ENCODE measurements around the gene CUZD1. TPM values are rescaled to one million over a fixed set of nuclear protein-coding genes. Genes with fewer than 3 reads are reported as not detected.

The CUZD1 gene
- total and polyA plus RNA-seq, 12 donors, result 0.14 to 2.2 (median 0.57) TPM; not detected in 3

DNA sequence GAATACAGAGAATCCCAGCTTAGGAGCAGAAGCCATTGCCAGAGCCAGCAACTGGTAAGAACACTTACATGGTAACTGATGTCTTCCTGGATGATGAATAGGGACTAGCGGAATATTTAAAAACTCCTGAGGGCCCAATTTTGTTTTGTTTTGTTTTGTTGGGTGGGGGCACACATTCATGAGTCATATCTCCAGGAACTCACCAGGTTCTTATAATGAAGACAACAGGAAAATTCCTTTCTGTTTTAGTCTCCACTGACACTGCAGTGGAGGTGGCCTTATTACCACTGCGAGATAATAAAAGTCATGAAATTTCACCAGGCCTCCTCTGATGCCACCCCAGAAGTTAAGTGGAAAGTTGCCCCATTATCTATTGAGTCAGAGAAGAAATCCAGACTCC lies 6.6 kb upstream of the CUZD1 start:
- TF ChIP-seq POLR2A (IDR thresholded peaks at IDR 0.05), result no peak
- TF ChIP-seq, protein P1, sequence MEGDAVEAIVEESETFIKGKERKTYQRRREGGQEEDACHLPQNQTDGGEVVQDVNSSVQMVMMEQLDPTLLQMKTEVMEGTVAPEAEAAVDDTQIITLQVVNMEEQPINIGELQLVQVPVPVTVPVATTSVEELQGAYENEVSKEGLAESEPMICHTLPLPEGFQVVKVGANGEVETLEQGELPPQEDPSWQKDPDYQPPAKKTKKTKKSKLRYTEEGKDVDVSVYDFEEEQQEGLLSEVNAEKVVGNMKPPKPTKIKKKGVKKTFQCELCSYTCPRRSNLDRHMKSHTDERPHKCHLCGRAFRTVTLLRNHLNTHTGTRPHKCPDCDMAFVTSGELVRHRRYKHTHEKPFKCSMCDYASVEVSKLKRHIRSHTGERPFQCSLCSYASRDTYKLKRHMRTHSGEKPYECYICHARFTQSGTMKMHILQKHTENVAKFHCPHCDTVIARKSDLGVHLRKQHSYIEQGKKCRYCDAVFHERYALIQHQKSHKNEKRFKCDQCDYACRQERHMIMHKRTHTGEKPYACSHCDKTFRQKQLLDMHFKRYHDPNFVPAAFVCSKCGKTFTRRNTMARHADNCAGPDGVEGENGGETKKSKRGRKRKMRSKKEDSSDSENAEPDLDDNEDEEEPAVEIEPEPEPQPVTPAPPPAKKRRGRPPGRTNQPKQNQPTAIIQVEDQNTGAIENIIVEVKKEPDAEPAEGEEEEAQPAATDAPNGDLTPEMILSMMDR (IDR thresholded peaks at IDR 0.05), result no peak

DNA sequence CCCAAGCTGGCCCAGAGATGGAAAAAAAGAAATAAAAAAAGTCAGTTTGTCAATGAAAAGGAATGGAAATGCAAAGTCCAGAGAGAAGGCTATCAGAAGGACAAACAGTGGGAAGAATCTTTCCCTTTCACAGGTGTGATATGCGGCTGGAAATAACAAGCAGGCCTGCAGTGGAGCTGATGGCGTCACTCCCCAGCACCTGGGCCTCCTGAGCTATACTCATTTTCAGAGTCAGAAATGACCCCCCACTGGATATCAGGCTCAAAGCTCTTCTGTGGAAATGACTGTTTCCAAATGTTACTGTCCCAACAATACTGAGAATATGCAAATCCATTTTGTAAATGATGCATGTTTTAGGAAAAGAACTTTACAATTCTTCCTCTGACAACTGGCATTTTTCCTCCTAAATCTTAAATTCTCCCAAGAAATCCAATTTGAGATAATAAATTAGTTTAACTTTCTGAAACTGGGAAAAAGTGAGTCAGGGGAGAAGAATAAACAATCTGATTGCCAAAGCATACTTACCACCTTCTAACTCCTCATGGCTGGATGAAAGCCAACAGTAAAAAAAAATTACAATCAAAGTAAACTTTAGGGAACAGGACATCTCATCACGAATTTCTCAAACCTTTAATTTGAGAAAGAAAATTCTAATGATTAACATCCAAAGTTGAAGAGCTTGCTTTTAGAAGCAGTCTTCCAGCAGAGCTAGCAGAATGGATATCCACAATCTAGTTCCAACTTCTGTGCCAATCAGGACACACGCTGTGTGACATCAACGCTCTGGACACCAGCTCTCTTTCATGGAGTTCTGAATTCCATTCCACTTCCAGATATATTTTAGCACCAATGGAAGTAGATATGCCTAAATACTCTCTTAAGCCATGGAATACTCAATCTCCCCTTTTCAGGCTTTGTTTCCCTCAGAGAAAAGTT lies 5.3 kb upstream of the CUZD1 start:
- Histone ChIP-seq H3K9me3 (replicated peaks in 1 of 3) (no peaks in the 10 kb centered on the region), H3K36me3 (replicated peaks in 1 of 2) (no peaks in the 10 kb centered on the region), H3K27me3 (no peaks in the 10 kb centered on the region), H3K4me1 (replicated peaks in 1 of 2) (no peaks in the 10 kb centered on the region), H3K27ac (no peak overlapping the region), H3K4me3 (no peak overlapping the region)
- DNase-seq, result no peak
- intact Hi-C loops (cut with DNase I), result no loop called here
- TF ChIP-seq, protein P1 (IDR thresholded peaks at IDR 0.05), result no peak
- 78 to 82% (median 80%) methylated on average over 5 of the region's 5 CpGs for WGBS, 4 donors

More for the DNA sequence above, 6.6 kb upstream of the CUZD1 start:
- no peaks in the 10 kb centered on the region for H3K9me3 ChIP-seq (replicated peaks in 1 of 3)
- no peaks in the 10 kb centered on the region for H3K36me3 ChIP-seq (replicated peaks in 1 of 2)
- H3K4me3 ChIP-seq, result no peak overlapping the region
- DNase-seq, result no peak
- intact Hi-C loops (cut with DNase I), result no loop called here
- no peaks in the 10 kb centered on the region for H3K4me1 ChIP-seq (replicated peaks in 1 of 2)
- H3K27ac ChIP-seq, result no peak overlapping the region
- WGBS, 4 donors, result 92 to 97% (median 94%) methylated on average over 2 of the region's 2 CpGs
- H3K27me3 ChIP-seq, result no peaks in the 10 kb centered on the region

DNA sequence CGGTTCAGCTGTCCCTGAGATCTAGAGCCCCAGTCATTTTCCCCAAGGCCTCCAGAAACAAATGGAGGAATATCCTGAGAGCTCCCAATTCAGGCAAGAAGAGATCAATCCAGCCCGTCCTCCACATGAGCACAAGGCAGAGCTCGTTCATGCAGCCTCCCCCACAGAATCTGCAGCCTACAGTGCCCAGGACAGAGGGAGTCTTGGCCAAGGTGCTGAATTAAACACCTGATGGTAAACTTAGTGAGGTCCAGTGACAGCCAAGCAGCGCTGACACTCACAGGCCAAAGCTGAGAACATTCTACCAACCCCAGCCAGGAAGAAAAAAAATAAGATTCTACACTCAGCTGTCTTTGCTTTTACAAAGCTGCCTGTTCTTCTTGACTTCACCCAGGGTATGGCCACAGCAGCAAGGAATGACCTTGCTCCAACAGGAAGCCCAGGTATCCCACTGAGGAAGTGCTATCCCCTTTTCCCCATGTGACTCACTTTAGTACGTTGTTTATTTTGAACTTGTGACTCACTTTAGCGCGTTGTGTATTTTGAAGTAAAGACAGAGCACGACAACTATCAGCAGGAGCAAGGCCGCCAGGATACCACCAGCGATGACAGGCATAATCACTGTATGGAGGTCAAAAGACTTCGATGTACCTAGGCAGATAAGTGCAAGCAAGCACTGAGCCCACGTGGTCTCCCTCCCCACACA lies 4.4 kb upstream of the CUZD1 start:
- no peaks in the 10 kb centered on the region for H3K27me3 ChIP-seq
- H3K9me3 ChIP-seq (replicated peaks in 1 of 3), result no peaks in the 10 kb centered on the region
- intact Hi-C loops (cut with DNase I), result no loop called here
- no peaks in the 10 kb centered on the region for H3K36me3 ChIP-seq (replicated peaks in 1 of 2)
- DNase-seq, result no peak
- no peaks in the 10 kb centered on the region for H3K4me1 ChIP-seq (replicated peaks in 1 of 2)
- no peak overlapping the region for H3K4me3 ChIP-seq
- TF ChIP-seq POLR2A (IDR thresholded peaks at IDR 0.05), result no peak
- TF ChIP-seq, protein P1 (IDR thresholded peaks at IDR 0.05), result no peak
- 77 to 87% (median 82%) methylated on average over 12 of the region's 12 CpGs for WGBS, 4 donors
- no peak overlapping the region for H3K27ac ChIP-seq

DNA sequence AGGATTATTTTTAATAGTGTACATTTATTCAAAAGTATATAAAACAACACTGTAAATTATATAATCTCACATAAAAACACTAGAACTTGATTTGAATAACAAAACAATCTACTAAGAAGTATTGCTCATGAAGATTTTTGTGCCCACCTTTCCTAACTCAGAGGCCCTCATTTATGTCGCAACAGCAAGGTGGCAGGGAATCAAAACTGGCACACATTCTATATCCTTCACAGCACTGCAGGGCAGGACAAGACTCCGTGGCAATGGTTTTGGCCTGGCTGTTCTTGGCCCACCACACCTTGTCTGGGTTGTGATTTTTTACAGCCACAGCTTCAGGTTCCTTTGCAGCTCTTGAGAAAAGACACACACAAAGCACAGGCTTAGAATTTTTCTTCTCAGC lies 3.4 kb upstream of the CUZD1 start:
- intact Hi-C loops (cut with DNase I), result no loop called here

More for the DNA sequence above, 3.4 kb upstream of the CUZD1 start:
- TF ChIP-seq POLR2A (IDR thresholded peaks at IDR 0.05), result no peak
- TF ChIP-seq, protein P1 (IDR thresholded peaks at IDR 0.05), result no peak
- Histone ChIP-seq H3K27ac (no peak overlapping the region), H3K27me3 (no peaks in the 10 kb centered on the region), H3K4me3 (no peak overlapping the region), H3K4me1 (replicated peaks in 1 of 2) (no peaks in the 10 kb centered on the region), H3K9me3 (replicated peaks in 1 of 3) (no peaks in the 10 kb centered on the region), H3K36me3 (replicated peaks in 1 of 2) (no peaks in the 10 kb centered on the region)
- WGBS, 4 donors, result 85 to 94% (median 89%) methylated on average over 2 of the region's 2 CpGs
- no peak for DNase-seq
